WTC11 (cell line): ENCODE data around the gene LAGE3. TPM values are rescaled to one million over a fixed set of nuclear protein-coding genes. Genes with fewer than 3 reads are reported as not detected.

Experiments
- ATAC-seq: fragments of 200-7000 bp; cut with Tn5 transposase; 2 replicates; pipeline ENCODE4 v1.10.0; 2021; ENCODE audit warnings: mild to moderate bottlenecking, moderate library complexity
- CTCF ChIA-PET: fragments of 300-600 bp; sonication (Branson Sonifier 250); formaldehyde crosslinking; loops from one replicate; lab custom pipeline; 2021; ENCODE audit warnings: antibody characterized with exemption; lab: Charles Lee
- POLR2A ChIA-PET: fragments of 350-600 bp; sonication (Branson Sonifier 250); formaldehyde crosslinking; loops from one replicate; lab custom pipeline; 2021; ENCODE audit warnings: antibody characterized with exemption; lab: Charles Lee
- DNase-seq: peaks from one replicate; pipeline ENCODE4 v3.0.0; 2021; ENCODE audit warnings: low spot score
- H3K27ac Mint-ChIP-seq: 2 replicates; pipeline ENCODE4 v1.8.0; 2021; ENCODE audit warnings: mixed read lengths
- H3K27me3 Mint-ChIP-seq: 2 replicates; pipeline ENCODE4 v1.8.0; 2021; ENCODE audit warnings: low read depth, mild to moderate bottlenecking, moderate library complexity, mixed read lengths
- H3K36me3 Mint-ChIP-seq: 2 replicates; pipeline ENCODE4 v1.8.0; 2021; ENCODE audit warnings: mixed read lengths
- H3K4me1 Mint-ChIP-seq: 2 replicates; pipeline ENCODE4 v1.8.0; 2022; ENCODE audit warnings: mixed read lengths
- H3K4me3 Mint-ChIP-seq: 2 replicates; pipeline ENCODE4 v1.8.0; 2021; ENCODE audit warnings: mild to moderate bottlenecking, moderate library complexity, mixed read lengths
- H3K9me3 Mint-ChIP-seq: 2 replicates; pipeline ENCODE4 v1.8.0; 2021; ENCODE audit warnings: mixed read lengths
- GRHL2 ChIP-seq: fragments of 250-450 bp; sonication (Bioruptor Pico); IDR thresholded peaks from 2 replicates; pipeline ENCODE4 v1.8.0; 2022; ENCODE audit warnings: mild to moderate bottlenecking, moderate library complexity; ENCODE audit not compliant: insufficient replicate concordance, severe bottlenecking
- JUN ChIP-seq: sonication (generic); formaldehyde crosslinking; IDR thresholded peaks from 2 replicates; pipeline ENCODE4 v1.8.0; 2023; ENCODE audit warnings: mild to moderate bottlenecking, missing genetic modification reagents
- NFATC4 ChIP-seq: fragments of 250-450 bp; sonication (Bioruptor Pico); IDR thresholded peaks from 2 replicates; pipeline ENCODE4 v1.9.0; 2021; ENCODE audit warnings: mild to moderate bottlenecking
- TEAD1 ChIP-seq: sonication (generic); formaldehyde crosslinking; IDR thresholded peaks from 2 replicates; pipeline ENCODE4 v1.8.0; 2022; ENCODE audit warnings: mild to moderate bottlenecking, missing genetic modification reagents
- TEAD4 ChIP-seq: sonication (generic); formaldehyde crosslinking; IDR thresholded peaks from 2 replicates; pipeline ENCODE4 v1.8.0; 2022; ENCODE audit warnings: mild to moderate bottlenecking, missing genetic modification reagents
- ZNF121 ChIP-seq: sonication (generic); formaldehyde crosslinking; IDR thresholded peaks from 2 replicates; pipeline ENCODE4 v1.8.0; 2023; ENCODE audit warnings: missing genetic modification reagents
- ZNF396 ChIP-seq: fragments of 250-450 bp; sonication (Bioruptor Pico); IDR thresholded peaks from 2 replicates; pipeline ENCODE4 v1.8.0; 2021; ENCODE audit warnings: mild to moderate bottlenecking, moderate library complexity, borderline replicate concordance
- total RNA-seq: library from RNA; stranded (reverse); gene quantifications from 3 replicates; pipeline ENCODE4 v1.2.3, GENCODE V29; 2021
- TF ChIP-seq, protein P1 (sequence below): sonication (generic); formaldehyde crosslinking; IDR thresholded peaks from 2 replicates; pipeline ENCODE4 v1.8.1; 2022; ENCODE audit warnings: mild to moderate bottlenecking, missing genetic modification reagents, moderate library complexity, borderline replicate concordance
- TF ChIP-seq, protein P2 (sequence below): fragments of 250-450 bp; sonication (Bioruptor Pico); IDR thresholded peaks from 2 replicates; pipeline ENCODE4 v1.9.0; 2021; ENCODE audit warnings: mild to moderate bottlenecking
- TF ChIP-seq, protein P3 (sequence below): sonication (generic); formaldehyde crosslinking; IDR thresholded peaks from 2 replicates; pipeline ENCODE4 v1.8.1; 2022; ENCODE audit warnings: mild to moderate bottlenecking, moderate library complexity, missing genetic modification reagents
- TF ChIP-seq, protein P4 (sequence below): sonication (generic); formaldehyde crosslinking; IDR thresholded peaks from 2 replicates; pipeline ENCODE4 v1.8.1; 2023; ENCODE audit warnings: mild to moderate bottlenecking, missing genetic modification reagents
- TF ChIP-seq, protein P5 (sequence below): sonication (generic); formaldehyde crosslinking; IDR thresholded peaks from 2 replicates; pipeline ENCODE4 v1.8.1; 2023; ENCODE audit warnings: mild to moderate bottlenecking, missing genetic modification reagents, moderate library complexity
- TF ChIP-seq, protein P6 (sequence below): sonication (generic); formaldehyde crosslinking; IDR thresholded peaks from 2 replicates; pipeline ENCODE4 v1.8.0; 2022; ENCODE audit warnings: mild to moderate bottlenecking, missing genetic modification reagents
- TF ChIP-seq, protein P7 (sequence below): sonication (generic); formaldehyde crosslinking; IDR thresholded peaks from 2 replicates; pipeline ENCODE4 v1.8.1; 2023; ENCODE audit warnings: mild to moderate bottlenecking, moderate library complexity, missing genetic modification reagents

Gene LAGE3
- total RNA-seq, 1 experiment from 2014 or later: 46.1 TPM

DNA sequence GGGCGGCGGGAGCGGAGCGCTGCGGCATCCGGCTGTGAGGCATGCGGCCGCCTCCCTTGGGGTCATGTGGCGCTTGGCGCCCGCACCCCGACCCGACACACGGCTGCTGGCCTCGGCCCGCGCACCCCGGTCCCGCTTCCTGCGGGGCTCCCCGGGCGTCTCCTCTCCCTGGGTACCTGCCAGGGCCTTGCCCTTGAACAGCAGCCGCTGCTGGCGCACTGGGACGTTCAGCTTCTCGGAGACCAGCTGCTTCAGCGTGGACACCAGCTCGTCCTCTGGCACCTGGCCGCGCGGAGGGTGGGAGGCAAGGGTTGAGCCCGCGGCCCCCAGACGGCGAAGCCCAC lies 6.9 kb upstream of the LAGE3 start (continued):
- TF ChIP-seq, protein P1, sequence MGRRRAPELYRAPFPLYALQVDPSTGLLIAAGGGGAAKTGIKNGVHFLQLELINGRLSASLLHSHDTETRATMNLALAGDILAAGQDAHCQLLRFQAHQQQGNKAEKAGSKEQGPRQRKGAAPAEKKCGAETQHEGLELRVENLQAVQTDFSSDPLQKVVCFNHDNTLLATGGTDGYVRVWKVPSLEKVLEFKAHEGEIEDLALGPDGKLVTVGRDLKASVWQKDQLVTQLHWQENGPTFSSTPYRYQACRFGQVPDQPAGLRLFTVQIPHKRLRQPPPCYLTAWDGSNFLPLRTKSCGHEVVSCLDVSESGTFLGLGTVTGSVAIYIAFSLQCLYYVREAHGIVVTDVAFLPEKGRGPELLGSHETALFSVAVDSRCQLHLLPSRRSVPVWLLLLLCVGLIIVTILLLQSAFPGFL (CRISPR knock-in tag): no peak
- TF ChIP-seq, protein P2, sequence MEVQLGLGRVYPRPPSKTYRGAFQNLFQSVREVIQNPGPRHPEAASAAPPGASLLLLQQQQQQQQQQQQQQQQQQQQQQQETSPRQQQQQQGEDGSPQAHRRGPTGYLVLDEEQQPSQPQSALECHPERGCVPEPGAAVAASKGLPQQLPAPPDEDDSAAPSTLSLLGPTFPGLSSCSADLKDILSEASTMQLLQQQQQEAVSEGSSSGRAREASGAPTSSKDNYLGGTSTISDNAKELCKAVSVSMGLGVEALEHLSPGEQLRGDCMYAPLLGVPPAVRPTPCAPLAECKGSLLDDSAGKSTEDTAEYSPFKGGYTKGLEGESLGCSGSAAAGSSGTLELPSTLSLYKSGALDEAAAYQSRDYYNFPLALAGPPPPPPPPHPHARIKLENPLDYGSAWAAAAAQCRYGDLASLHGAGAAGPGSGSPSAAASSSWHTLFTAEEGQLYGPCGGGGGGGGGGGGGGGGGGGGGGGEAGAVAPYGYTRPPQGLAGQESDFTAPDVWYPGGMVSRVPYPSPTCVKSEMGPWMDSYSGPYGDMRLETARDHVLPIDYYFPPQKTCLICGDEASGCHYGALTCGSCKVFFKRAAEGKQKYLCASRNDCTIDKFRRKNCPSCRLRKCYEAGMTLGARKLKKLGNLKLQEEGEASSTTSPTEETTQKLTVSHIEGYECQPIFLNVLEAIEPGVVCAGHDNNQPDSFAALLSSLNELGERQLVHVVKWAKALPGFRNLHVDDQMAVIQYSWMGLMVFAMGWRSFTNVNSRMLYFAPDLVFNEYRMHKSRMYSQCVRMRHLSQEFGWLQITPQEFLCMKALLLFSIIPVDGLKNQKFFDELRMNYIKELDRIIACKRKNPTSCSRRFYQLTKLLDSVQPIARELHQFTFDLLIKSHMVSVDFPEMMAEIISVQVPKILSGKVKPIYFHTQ: no peak
- TF ChIP-seq, protein P3, sequence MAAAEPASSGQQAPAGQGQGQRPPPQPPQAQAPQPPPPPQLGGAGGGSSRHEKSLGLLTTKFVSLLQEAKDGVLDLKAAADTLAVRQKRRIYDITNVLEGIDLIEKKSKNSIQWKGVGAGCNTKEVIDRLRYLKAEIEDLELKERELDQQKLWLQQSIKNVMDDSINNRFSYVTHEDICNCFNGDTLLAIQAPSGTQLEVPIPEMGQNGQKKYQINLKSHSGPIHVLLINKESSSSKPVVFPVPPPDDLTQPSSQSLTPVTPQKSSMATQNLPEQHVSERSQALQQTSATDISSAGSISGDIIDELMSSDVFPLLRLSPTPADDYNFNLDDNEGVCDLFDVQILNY (CRISPR knock-in tag): no peak
- TF ChIP-seq, protein P4, sequence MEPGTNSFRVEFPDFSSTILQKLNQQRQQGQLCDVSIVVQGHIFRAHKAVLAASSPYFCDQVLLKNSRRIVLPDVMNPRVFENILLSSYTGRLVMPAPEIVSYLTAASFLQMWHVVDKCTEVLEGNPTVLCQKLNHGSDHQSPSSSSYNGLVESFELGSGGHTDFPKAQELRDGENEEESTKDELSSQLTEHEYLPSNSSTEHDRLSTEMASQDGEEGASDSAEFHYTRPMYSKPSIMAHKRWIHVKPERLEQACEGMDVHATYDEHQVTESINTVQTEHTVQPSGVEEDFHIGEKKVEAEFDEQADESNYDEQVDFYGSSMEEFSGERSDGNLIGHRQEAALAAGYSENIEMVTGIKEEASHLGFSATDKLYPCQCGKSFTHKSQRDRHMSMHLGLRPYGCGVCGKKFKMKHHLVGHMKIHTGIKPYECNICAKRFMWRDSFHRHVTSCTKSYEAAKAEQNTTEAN: no peak
- no peak for TF ChIP-seq ZNF396 (CRISPR knock-in tag)
- TF ChIP-seq, protein P5, sequence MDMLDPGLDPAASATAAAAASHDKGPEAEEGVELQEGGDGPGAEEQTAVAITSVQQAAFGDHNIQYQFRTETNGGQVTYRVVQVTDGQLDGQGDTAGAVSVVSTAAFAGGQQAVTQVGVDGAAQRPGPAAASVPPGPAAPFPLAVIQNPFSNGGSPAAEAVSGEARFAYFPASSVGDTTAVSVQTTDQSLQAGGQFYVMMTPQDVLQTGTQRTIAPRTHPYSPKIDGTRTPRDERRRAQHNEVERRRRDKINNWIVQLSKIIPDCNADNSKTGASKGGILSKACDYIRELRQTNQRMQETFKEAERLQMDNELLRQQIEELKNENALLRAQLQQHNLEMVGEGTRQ (CRISPR knock-in tag): no peak
- TF ChIP-seq, all 79 proteins: peak for 0

DNA sequence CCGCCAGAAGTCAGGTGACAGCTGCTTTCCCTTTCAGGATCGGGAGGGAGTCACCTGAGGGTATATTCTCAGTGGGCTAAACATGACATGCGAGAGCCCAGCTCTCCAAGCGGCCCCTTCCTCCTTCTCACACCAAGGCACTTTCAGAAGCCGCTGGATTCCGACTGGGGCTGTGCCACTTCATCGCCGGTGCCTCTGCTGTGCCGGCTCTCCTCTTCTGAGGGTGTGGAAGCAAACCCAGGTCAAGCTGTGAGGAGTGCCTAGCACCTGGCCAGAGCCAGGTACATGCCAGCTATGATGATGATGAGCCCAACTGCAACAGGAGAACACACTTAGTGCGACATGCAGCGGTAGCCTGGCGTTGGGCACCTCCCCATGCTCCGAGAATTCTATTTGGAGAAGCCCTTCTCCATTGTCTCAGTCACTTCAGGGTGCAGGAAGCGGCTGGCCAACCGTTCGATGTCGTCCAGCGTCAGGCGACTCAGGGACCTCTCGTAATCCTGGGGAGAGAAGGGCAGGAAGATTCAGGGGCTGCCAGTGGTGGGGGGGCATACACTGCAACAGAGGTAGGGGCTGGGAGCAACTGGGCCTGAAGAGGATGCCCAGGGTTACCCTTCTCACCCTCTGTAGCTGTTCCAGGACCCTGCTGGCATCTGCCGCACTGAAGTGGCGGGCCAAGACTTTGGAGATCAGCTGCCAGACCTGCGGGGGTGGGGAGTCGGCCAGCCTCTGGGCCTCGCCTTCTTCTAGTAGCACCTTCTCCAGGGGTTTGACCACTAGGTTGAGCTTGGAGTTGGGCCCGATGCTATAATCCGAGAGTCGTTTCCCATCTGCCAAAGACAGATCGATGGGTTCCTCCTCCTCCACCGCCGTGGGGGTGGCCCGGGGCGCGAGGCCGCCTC lies 6.3 kb upstream of the LAGE3 start:
- H3K27me3 Mint-ChIP-seq: no peaks in the 10 kb centered on the region
- no peak for TF ChIP-seq GRHL2 (CRISPR knock-in tag)
- TF ChIP-seq, protein P3 (CRISPR knock-in tag): no peak
- ATAC-seq (no peak), DNase-seq (no peak)
- ChIA-PET POLR2A (interaction anchor here (2.4 kb wide), 1 partner anchor 32 kb away, joined by 8 read pairs; no protein-coding TSS in a partner anchor), CTCF (no interaction called here)
- H3K27ac Mint-ChIP-seq: no peak overlapping the region
- H3K9me3 Mint-ChIP-seq: no peaks in the 10 kb centered on the region
- H3K4me3 Mint-ChIP-seq: peak overlapping the region; percentile 62
- peaks cover 4% of the 10 kb centered on the region; the same call in 1 of the 2 replicates for H3K4me1 Mint-ChIP-seq
- H3K36me3 Mint-ChIP-seq: no peaks in the 10 kb centered on the region; the same call in 1 of the 2 replicates

DNA sequence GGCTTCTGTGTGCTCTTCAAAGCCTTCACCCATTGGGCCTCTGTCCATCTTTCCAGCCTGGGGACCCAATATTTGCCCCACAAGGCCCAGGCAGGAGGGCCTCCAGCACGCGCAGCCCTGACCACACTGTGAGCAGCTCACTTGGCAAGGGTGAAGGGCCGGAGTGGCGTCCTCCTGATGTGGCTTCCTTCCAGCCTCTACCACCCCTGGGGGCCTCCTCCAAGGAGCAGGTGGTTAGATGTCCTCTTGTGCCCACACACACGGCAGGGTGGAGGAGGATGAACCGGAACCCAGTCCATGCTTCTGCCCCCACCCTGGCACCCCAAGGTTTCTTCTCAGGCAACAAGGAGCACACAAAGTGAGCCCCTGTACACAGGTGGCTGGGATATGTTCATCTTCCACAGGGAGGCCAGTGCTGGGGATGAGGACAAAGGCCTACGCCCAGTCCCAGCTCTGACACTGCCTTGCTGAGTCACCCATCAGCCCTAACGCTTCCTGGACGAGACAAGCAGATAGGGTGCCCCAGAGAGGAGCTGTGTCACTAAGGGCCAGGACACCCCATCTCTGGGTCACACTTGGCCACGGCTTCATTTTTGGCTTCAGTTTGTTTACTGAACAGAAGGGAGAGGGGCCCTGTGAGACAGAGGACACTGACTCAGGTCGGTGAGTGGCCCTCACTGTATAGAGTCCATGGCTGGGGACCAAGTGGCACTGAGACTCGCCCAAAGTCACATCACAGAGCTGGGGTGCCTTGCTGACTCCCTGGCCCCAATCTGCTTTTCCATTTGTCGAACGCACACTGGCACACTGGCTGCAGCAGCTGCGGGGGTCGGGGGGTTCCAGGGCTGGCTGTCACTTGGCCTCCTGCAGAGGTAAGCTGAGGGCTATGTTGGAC lies 5.4 kb upstream of the LAGE3 start:
- DNase-seq (no peak), ATAC-seq (no peak)
- no peak overlapping the region for H3K4me3 Mint-ChIP-seq
- ChIA-PET POLR2A (no interaction called here), CTCF (no interaction called here)
- H3K36me3 Mint-ChIP-seq: no peaks in the 10 kb centered on the region; the same call in 1 of the 2 replicates
- H3K27me3 Mint-ChIP-seq: no peaks in the 10 kb centered on the region
- H3K9me3 Mint-ChIP-seq: no peaks in the 10 kb centered on the region
- peaks cover under 1% of the 10 kb centered on the region for H3K4me1 Mint-ChIP-seq
- H3K27ac Mint-ChIP-seq: no peak overlapping the region
- no peak for TF ChIP-seq TEAD4 (CRISPR knock-in tag)
- TF ChIP-seq, protein P5 (CRISPR knock-in tag): no peak
- TF ChIP-seq, protein P6, sequence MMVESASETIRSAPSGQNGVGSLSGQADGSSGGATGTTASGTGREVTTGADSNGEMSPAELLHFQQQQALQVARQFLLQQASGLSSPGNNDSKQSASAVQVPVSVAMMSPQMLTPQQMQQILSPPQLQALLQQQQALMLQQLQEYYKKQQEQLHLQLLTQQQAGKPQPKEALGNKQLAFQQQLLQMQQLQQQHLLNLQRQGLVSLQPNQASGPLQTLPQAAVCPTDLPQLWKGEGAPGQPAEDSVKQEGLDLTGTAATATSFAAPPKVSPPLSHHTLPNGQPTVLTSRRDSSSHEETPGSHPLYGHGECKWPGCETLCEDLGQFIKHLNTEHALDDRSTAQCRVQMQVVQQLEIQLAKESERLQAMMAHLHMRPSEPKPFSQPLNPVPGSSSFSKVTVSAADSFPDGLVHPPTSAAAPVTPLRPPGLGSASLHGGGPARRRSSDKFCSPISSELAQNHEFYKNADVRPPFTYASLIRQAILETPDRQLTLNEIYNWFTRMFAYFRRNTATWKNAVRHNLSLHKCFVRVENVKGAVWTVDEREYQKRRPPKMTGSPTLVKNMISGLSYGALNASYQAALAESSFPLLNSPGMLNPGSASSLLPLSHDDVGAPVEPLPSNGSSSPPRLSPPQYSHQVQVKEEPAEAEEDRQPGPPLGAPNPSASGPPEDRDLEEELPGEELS (CRISPR knock-in tag): no peak
- TF ChIP-seq GRHL2 (CRISPR knock-in tag): no peak
- no peak for TF ChIP-seq NFATC4
- no peak for TF ChIP-seq JUN (CRISPR knock-in tag)
- no peak for TF ChIP-seq TEAD1
- TF ChIP-seq ZNF121: no peak
- TF ChIP-seq, protein P7, sequence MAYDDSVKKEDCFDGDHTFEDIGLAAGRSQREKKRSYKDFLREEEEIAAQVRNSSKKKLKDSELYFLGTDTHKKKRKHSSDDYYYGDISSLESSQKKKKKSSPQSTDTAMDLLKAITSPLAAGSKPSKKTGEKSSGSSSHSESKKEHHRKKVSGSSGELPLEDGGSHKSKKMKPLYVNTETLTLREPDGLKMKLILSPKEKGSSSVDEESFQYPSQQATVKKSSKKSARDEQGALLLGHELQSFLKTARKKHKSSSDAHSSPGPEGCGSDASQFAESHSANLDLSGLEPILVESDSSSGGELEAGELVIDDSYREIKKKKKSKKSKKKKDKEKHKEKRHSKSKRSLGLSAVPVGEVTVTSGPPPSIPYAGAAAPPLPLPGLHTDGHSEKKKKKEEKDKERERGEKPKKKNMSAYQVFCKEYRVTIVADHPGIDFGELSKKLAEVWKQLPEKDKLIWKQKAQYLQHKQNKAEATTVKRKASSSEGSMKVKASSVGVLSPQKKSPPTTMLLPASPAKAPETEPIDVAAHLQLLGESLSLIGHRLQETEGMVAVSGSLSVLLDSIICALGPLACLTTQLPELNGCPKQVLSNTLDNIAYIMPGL (CRISPR knock-in tag): no peak
